22Rv1 (cell line): Measurements from ENCODE around the gene LZTR1.

Experiments used
- CTCF ChIP-seq: fragments of 450-650 bp; IDR thresholded peaks from 2 replicates; pipeline ENCODE4 v1.5.1; 2017; ENCODE audit warnings: mild to moderate bottlenecking
- ZFX ChIP-seq: fragments of 450-650 bp; IDR thresholded peaks from 2 replicates; pipeline ENCODE4 v1.6.1; 2017; ENCODE audit warnings: antibody characterized with exemption, borderline replicate concordance

GRCh38 chr22:20998411-20999336 is 16.6 kb downstream of the LZTR1 start:
- no peak for TF ChIP-seq CTCF
- no peak for TF ChIP-seq ZFX
